ENCODE measurements around the gene TBC1D14.

Gene TBC1D14

DNA sequence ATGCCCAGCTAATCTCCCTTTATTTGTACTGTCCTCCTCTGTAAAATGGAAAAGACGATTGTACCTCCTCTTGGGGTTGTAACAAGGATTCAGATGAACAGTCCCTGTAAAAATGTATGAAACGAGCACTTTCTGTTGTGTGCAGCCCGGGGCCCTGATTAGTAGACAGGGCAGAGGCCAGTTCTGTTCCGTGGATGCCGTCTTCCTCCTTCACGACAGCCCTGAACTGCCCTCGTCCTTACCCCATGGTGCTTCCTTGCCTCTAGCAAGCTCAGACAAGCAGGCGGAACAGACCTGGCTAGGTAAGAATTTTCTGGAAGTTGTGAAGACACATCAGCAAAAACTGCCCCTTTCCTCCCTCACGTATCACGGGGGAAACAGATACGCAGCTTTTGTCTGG, 111.2 kb downstream of the TBC1D14 start (continued):
- TF ChIP-seq RARB (CRISPR knock-in tag; IDR thresholded peaks at IDR 0.05), result no peak
- TF ChIP-seq, protein P1, sequence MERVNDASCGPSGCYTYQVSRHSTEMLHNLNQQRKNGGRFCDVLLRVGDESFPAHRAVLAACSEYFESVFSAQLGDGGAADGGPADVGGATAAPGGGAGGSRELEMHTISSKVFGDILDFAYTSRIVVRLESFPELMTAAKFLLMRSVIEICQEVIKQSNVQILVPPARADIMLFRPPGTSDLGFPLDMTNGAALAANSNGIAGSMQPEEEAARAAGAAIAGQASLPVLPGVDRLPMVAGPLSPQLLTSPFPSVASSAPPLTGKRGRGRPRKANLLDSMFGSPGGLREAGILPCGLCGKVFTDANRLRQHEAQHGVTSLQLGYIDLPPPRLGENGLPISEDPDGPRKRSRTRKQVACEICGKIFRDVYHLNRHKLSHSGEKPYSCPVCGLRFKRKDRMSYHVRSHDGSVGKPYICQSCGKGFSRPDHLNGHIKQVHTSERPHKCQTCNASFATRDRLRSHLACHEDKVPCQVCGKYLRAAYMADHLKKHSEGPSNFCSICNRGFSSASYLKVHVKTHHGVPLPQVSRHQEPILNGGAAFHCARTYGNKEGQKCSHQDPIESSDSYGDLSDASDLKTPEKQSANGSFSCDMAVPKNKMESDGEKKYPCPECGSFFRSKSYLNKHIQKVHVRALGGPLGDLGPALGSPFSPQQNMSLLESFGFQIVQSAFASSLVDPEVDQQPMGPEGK (CRISPR knock-in tag; IDR thresholded peaks at IDR 0.05; ENCODE audit: borderline replicate concordance), result no peak

- no peak for ATAC-seq
- TF ChIP-seq PPARA (CRISPR knock-in tag; IDR thresholded peaks at IDR 0.05; ENCODE audit: borderline replicate concordance) (no peak), ZNF8 (CRISPR knock-in tag; IDR thresholded peaks at IDR 0.05) (no peak), ZC3H10 (CRISPR knock-in tag; IDR thresholded peaks at IDR 0.05) (no peak), CSDC2 (CRISPR knock-in tag; IDR thresholded peaks at IDR 0.05) (no peak), POU6F1 (CRISPR knock-in tag; IDR thresholded peaks at IDR 0.05; ENCODE audit: borderline replicate concordance, low read depth) (no peak), ZNF70 (CRISPR knock-in tag; IDR thresholded peaks at IDR 0.05) (no peak), ZFP3 (CRISPR knock-in tag; IDR thresholded peaks at IDR 0.05) (no peak), ZFP30 (CRISPR knock-in tag; IDR thresholded peaks at IDR 0.05) (no peak), SNAI2 (CRISPR knock-in tag; IDR thresholded peaks at IDR 0.05) (no peak)
- TF ChIP-seq, protein P1 (CRISPR knock-in tag; IDR thresholded peaks at IDR 0.05; ENCODE audit: borderline replicate concordance), result no peak
Measured at GRCh38 chr4:7021355-7021754, 111.7 kb downstream of the TBC1D14 start.

- peak; percentile 94 for ATAC-seq
- TF ChIP-seq POU6F1 (CRISPR knock-in tag; IDR thresholded peaks at IDR 0.05; ENCODE audit: borderline replicate concordance, low read depth) (no peak), ISL1 (CRISPR knock-in tag; IDR thresholded peaks at IDR 0.05) (no peak), TOX (CRISPR knock-in tag; IDR thresholded peaks at IDR 0.05; ENCODE audit: borderline replicate concordance) (no peak), PPARA (CRISPR knock-in tag; IDR thresholded peaks at IDR 0.05; ENCODE audit: borderline replicate concordance) (no peak), ZC3H10 (CRISPR knock-in tag; IDR thresholded peaks at IDR 0.05) (no peak), ZNF565 (CRISPR knock-in tag; conservative IDR thresholded peaks at IDR 0.05; ENCODE audit: low read depth) (no peak), ESRRG (CRISPR knock-in tag; IDR thresholded peaks at IDR 0.05) (no peak), ZNF70 (CRISPR knock-in tag; IDR thresholded peaks at IDR 0.05) (no peak), ZFP30 (CRISPR knock-in tag; IDR thresholded peaks at IDR 0.05) (no peak), ZNF8 (CRISPR knock-in tag; IDR thresholded peaks at IDR 0.05) (no peak)
- TF ChIP-seq, protein P1 (CRISPR knock-in tag; IDR thresholded peaks at IDR 0.05; ENCODE audit: borderline replicate concordance), result no peak
Measured at GRCh38 chr4:7021930-7022664, 112.5 kb downstream of the TBC1D14 start.

DNA sequence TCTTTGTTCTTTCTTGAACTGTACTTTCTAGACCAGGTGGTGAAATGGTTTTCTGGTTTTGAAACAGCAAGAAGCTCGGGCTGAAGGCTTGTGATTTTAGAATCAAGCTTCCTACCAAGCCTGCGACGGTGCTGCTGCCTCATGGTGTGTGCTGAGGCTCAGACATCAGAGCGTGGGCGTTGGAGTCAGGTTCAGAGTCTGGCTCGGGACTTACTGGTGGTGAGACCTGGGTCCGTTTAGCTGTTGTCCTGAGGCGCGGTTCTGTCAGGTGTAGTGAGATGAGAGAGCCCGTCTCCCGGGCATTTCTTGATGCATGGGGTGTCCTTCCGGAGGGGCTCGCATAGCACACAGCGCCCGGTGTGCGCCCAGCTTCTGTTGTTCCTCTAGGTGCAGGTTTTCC, 113.9 kb downstream of the TBC1D14 start:
- ATAC-seq, result no peak
- TF ChIP-seq ZFP3 (CRISPR knock-in tag; IDR thresholded peaks at IDR 0.05) (no peak), TCF4 (CRISPR knock-in tag; IDR thresholded peaks at IDR 0.05; ENCODE audit: borderline replicate concordance) (no peak), TOX (CRISPR knock-in tag; IDR thresholded peaks at IDR 0.05; ENCODE audit: borderline replicate concordance) (no peak), ZNF8 (CRISPR knock-in tag; IDR thresholded peaks at IDR 0.05) (no peak), CSDC2 (CRISPR knock-in tag; IDR thresholded peaks at IDR 0.05) (no peak), ZNF70 (CRISPR knock-in tag; IDR thresholded peaks at IDR 0.05) (no peak), ARNTL (CRISPR knock-in tag; IDR thresholded peaks at IDR 0.05; ENCODE audit: borderline replicate concordance, low read depth) (no peak), CSRNP3 (CRISPR knock-in tag; IDR thresholded peaks at IDR 0.05) (no peak), SNAI2 (CRISPR knock-in tag; IDR thresholded peaks at IDR 0.05) (no peak)
- TF ChIP-seq, protein P2, sequence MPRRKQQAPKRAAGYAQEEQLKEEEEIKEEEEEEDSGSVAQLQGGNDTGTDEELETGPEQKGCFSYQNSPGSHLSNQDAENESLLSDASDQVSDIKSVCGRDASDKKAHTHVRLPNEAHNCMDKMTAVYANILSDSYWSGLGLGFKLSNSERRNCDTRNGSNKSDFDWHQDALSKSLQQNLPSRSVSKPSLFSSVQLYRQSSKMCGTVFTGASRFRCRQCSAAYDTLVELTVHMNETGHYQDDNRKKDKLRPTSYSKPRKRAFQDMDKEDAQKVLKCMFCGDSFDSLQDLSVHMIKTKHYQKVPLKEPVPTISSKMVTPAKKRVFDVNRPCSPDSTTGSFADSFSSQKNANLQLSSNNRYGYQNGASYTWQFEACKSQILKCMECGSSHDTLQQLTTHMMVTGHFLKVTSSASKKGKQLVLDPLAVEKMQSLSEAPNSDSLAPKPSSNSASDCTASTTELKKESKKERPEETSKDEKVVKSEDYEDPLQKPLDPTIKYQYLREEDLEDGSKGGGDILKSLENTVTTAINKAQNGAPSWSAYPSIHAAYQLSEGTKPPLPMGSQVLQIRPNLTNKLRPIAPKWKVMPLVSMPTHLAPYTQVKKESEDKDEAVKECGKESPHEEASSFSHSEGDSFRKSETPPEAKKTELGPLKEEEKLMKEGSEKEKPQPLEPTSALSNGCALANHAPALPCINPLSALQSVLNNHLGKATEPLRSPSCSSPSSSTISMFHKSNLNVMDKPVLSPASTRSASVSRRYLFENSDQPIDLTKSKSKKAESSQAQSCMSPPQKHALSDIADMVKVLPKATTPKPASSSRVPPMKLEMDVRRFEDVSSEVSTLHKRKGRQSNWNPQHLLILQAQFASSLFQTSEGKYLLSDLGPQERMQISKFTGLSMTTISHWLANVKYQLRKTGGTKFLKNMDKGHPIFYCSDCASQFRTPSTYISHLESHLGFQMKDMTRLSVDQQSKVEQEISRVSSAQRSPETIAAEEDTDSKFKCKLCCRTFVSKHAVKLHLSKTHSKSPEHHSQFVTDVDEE (CRISPR knock-in tag; IDR thresholded peaks at IDR 0.05), result no peak
